ENCODE data around the gene SLTM.
A peak's percentile ranks its signal among the peaks of the same experiment; 100 is the strongest.

SLTM gene

GRCh38 chr15:58933281-58934113 lies at the start of gene SLTM (continued):
- TF ChIP-seq PRDM2 (tag by site-specific recombination; IDR thresholded peaks at IDR 0.05; ENCODE audit: borderline replicate concordance) (no peak), ZNF664 (tag by site-specific recombination; IDR thresholded peaks at IDR 0.05) (no peak), ZSCAN4 (tag by site-specific recombination; IDR thresholded peaks at IDR 0.05) (no peak), ZFP3 (tag by site-specific recombination; IDR thresholded peaks at IDR 0.05; ENCODE audit: low read depth) (no peak), GLIS1 (tag by site-specific recombination; IDR thresholded peaks at IDR 0.05) (no peak), ZNF645 (tag by site-specific recombination; IDR thresholded peaks at IDR 0.05) (no peak), ZNF239 (tag by site-specific recombination; IDR thresholded peaks at IDR 0.05) (no peak), SCRT2 (tag by site-specific recombination; IDR thresholded peaks at IDR 0.05) (no peak), ZNF24 (tag by site-specific recombination; IDR thresholded peaks at IDR 0.05) (no peak), MZF1 (tag by site-specific recombination; IDR thresholded peaks at IDR 0.05; ENCODE audit: borderline replicate concordance) (no peak), MYNN (tag by site-specific recombination; IDR thresholded peaks at IDR 0.05; ENCODE audit: borderline replicate concordance) (no peak), ZNF624 (tag by site-specific recombination; IDR thresholded peaks at IDR 0.05) (no peak), HOXA7 (CRISPR knock-in tag; IDR thresholded peaks at IDR 0.05; ENCODE audit: borderline replicate concordance) (no peak), ZNF514 (tag by site-specific recombination; IDR thresholded peaks at IDR 0.05) (no peak), ZNF202 (tag by site-specific recombination; IDR thresholded peaks at IDR 0.05; ENCODE audit: borderline replicate concordance) (no peak), ZNF221 (tag by site-specific recombination; IDR thresholded peaks at IDR 0.05; ENCODE audit: borderline replicate concordance) (no peak), ZNF768 (tag by site-specific recombination; IDR thresholded peaks at IDR 0.05) (no peak), BCL11A (tag by site-specific recombination; IDR thresholded peaks at IDR 0.05; ENCODE audit: low read depth) (no peak), ZNF404 (tag by site-specific recombination; IDR thresholded peaks at IDR 0.05) (no peak), ZBTB8A (tag by site-specific recombination; IDR thresholded peaks at IDR 0.05) (peak; percentile 30; the same call in 1 of the 2 replicates), ZNF132 (tag by site-specific recombination; IDR thresholded peaks at IDR 0.05; ENCODE audit: borderline replicate concordance) (no peak), REPIN1 (tag by site-specific recombination; IDR thresholded peaks at IDR 0.05; ENCODE audit: low read depth) (no peak), ZNF140 (tag by site-specific recombination; IDR thresholded peaks at IDR 0.05) (no peak), ZNF223 (tag by site-specific recombination; IDR thresholded peaks at IDR 0.05) (no peak), SP2 (tag by site-specific recombination; IDR thresholded peaks at IDR 0.05) (no peak), KLF10 (tag by site-specific recombination; IDR thresholded peaks at IDR 0.05) (peak; percentile 9; the same call in 1 of the 2 replicates), ZNF670 (tag by site-specific recombination; IDR thresholded peaks at IDR 0.05; ENCODE audit: low read depth) (no peak), ZNF18 (tag by site-specific recombination; IDR thresholded peaks at IDR 0.05) (no peak), MEIS1 (CRISPR knock-in tag; IDR thresholded peaks at IDR 0.05; ENCODE audit: borderline replicate concordance) (0 out of 2 replicates have a peak, but pooled peaks have one; percentile 19), ZNF473 (tag by site-specific recombination; IDR thresholded peaks at IDR 0.05) (no peak), ZNF830 (tag by site-specific recombination; IDR thresholded peaks at IDR 0.05; ENCODE audit: low read depth) (no peak), YY2 (tag by site-specific recombination; IDR thresholded peaks at IDR 0.05) (peak; percentile 54; the same call in 1 of the 2 replicates)

Measured in HEK293 (cell line).